D721Med (cell line): ENCODE data around the gene IGSF9B.

Experiments used
- DNase-seq: peaks from one replicate; pipeline ENCODE4 v3.0.0; 2011; ENCODE audit warnings: low spot score; ENCODE audit not compliant: insufficient read length
- FAIRE-seq: peaks from 2 replicates; lab custom pipeline; 2011; peaks lifted over from hg19 to GRCh38; lab: Jason Lieb, UNC
- TF ChIP-seq, protein P1 (sequence below): IDR thresholded peaks from 2 replicates; pipeline ENCODE4 v1.5.1; 2012; ENCODE audit warnings: mild to moderate bottlenecking, control low read depth; ENCODE audit not compliant: insufficient read depth; ENCODE audit errors: missing control alignments

Gene IGSF9B

DNA sequence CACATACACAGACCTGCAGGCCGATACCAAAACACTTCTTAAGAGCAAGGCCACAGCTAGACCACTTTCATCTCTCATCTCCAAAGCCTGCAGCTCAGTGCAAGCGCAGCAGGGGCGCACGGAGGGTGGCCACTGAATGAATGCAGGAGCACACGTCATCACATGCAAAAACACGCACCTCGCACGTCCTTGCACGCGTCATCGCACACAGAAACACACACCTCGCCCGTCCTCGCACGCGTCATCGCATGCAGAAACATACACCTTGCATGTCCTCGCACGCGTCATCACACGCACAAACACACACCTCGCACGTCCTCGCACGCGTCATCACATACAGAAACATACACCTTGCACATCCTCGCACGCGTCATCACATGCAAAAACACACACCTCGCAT is 17.2 kb downstream of the IGSF9B start:
- TF ChIP-seq, protein P1, sequence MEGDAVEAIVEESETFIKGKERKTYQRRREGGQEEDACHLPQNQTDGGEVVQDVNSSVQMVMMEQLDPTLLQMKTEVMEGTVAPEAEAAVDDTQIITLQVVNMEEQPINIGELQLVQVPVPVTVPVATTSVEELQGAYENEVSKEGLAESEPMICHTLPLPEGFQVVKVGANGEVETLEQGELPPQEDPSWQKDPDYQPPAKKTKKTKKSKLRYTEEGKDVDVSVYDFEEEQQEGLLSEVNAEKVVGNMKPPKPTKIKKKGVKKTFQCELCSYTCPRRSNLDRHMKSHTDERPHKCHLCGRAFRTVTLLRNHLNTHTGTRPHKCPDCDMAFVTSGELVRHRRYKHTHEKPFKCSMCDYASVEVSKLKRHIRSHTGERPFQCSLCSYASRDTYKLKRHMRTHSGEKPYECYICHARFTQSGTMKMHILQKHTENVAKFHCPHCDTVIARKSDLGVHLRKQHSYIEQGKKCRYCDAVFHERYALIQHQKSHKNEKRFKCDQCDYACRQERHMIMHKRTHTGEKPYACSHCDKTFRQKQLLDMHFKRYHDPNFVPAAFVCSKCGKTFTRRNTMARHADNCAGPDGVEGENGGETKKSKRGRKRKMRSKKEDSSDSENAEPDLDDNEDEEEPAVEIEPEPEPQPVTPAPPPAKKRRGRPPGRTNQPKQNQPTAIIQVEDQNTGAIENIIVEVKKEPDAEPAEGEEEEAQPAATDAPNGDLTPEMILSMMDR = no peak
- DNase-seq (no peak), FAIRE-seq (no peak)

DNA sequence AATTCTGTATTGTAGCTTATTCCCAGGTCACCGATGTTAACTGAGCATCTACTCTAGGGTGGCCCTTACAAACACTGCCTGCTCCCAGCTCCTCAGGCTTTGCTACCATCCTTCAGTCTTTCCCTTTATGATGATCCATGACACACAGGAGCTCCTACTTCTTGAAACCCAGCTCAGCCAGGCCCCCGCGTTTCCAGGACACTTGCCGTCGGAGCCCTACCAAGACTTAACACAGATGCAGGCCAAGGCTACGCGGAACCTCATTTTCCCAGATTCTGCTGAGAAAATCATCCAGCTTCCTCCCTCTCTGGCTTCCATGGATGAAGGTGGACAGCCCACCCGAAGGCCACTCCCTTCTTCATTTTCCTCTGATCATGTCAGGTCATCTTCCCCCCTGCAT is 18.6 kb downstream of the IGSF9B start:
- TF ChIP-seq, protein P1 = no peak
- no peak for FAIRE-seq
- DNase-seq = no peak

DNA sequence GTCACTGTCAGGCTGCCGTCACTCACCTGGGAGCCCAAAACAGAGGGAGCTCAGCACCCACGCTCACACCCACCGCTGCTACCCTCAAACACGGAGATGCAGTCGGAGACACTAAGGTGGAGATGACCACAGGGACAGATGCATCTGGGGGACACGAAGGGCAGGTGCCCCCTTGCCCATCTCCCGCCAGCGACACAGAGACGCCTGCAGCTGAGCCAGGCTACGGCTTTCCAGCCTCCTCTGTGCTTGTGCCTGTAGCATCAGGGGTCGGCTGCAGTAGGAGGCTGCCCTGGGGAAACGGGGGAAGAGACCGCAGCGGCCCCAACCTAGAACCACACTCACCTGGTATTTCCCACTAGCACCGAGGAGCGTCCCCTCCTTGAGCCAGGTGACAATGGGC is 19.3 kb downstream of the IGSF9B start:
- FAIRE-seq = no peak
- TF ChIP-seq, protein P1 = no peak
- no peak for DNase-seq

DNA sequence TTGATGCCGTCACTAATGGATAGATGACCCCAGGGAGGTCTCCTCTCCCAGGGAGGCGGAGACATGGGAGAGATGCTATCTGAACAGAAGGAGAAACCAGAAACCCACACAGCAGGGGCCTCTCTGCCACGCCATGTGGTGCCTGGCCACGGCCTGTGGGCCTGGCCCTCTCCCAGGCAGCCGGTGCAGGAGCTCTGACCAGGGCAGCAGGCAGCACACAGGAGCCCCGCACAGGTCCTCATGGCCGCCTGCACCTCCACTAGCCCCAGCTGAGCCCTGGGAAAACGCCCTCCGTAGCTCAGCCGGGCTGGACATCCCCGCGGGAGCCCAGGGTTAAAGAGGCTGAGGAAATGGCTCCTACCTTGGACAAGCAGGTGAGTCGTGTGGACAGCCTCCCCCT is 19.8 kb downstream of the IGSF9B start:
- DNase-seq (no peak), FAIRE-seq (no peak)
- TF ChIP-seq, protein P1 = no peak

- FAIRE-seq (no peak), DNase-seq (no peak)
- TF ChIP-seq, protein P1 = no peak
These were observed 20.2 kb downstream of the IGSF9B start for GRCh38 chr11:133936592-133936991.

- TF ChIP-seq, protein P1 = no peak
- no peak for FAIRE-seq
- no peak for DNase-seq
These were observed 20.6 kb downstream of the IGSF9B start for GRCh38 chr11:133936136-133936535.

- TF ChIP-seq, protein P1 = no peak
- DNase-seq = no peak
- FAIRE-seq = no peak
These were observed 21.2 kb downstream of the IGSF9B start for GRCh38 chr11:133935551-133935910.
